Ishikawa (cell line): Measurements from ENCODE around the gene FBXO36.

Experiments used
- CEBPB ChIP-seq: IDR thresholded peaks from 2 replicates; pipeline ENCODE4 v1.6.1; 2012
- EP300 ChIP-seq: IDR thresholded peaks from 2 replicates; pipeline ENCODE4 v1.6.1; 2012; ENCODE audit warnings: borderline replicate concordance
- TAF1 ChIP-seq: IDR thresholded peaks from 2 replicates; pipeline ENCODE4 v1.6.1; 2012; ENCODE audit warnings: low read depth, mild to moderate bottlenecking
- ZBTB7A ChIP-seq: IDR thresholded peaks from 2 replicates; pipeline ENCODE4 v1.6.1; 2012; ENCODE audit warnings: low read depth

- TF ChIP-seq EP300: no peak
- TF ChIP-seq ZBTB7A: no peak
- no peak for TF ChIP-seq CEBPB
- no peak for TF ChIP-seq TAF1
These were observed 124.2 kb downstream of the FBXO36 start for GRCh38 chr2:230046491-230046890.
